ENCODE data around the gene EFEMP2.
A peak's percentile ranks its signal among the peaks of the same experiment; 100 is the strongest.

The EFEMP2 gene

DNA sequence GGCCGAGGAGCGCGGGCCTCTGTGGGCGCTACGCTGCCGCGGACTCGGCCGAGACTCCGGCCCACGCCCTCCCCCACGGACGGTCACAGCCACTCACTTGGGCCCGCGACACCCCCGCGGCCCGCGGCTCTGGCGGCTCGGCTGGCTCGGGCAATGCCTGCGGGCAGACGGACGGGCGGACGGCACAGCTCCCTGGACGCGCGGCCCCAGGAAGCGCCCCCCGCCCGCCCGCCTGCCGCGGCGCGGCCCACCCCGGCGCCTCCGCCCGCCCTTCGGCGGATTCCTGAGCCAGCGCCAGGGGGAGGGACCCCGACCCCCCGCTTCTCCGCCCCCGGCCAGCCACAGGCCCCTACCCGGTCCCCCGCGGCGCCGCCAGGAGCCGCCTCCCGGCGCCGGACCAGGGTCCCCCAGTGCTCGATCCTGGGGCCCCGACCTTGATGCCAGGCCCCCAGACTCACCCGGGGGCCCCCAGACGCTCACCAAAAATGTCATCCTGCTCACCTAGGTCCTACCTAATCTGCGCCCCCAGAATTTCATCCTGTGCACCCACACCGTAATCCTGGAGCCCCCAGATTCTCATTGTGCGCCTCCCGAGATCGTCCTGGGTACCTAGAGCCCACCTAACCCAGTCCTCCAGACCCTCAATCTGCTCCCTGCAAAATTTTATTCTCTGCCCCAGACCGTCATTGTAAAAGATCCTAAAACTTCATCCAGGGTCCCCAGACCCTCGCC, at the start of gene EFEMP2:
EFEMP2 (minus strand) TSS at position 215 of the 732 bp plus-strand sequence. CDS start 446 bp downstream, outside the sequence.
- in situ Hi-C loops (cut with HindIII; ENCODE audit: low pct_ligation_motif_present, low pct_unique_long_range_greater_than_20kb, low sequenced_read_pairs) = no loop called here
- DNase-seq = peak; percentile 47

DNA sequence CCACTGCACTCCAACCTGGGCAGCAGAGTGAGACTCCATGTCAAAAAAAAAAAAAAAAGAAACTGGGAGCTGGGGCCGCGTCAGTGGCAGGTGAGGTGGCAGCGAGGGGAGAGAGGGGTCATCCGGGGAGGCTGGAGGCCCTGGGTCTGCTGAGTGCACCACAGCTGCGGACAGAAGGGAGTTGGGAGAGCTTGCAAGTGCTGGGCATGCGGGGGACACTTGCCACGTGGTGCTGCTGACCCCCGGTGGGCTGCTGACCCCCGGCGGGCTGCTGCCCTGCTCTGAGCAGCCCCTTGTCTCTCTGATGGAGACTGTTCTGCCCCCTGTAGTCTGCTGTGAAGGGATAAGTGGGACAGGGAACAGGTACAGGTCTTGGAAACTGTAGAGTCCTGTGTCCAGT, 49.3 kb upstream of the EFEMP2 start:
- DNase-seq = no peak
- in situ Hi-C loops (cut with HindIII; ENCODE audit: low pct_ligation_motif_present, low pct_unique_long_range_greater_than_20kb, low sequenced_read_pairs) = no loop called here

DNA sequence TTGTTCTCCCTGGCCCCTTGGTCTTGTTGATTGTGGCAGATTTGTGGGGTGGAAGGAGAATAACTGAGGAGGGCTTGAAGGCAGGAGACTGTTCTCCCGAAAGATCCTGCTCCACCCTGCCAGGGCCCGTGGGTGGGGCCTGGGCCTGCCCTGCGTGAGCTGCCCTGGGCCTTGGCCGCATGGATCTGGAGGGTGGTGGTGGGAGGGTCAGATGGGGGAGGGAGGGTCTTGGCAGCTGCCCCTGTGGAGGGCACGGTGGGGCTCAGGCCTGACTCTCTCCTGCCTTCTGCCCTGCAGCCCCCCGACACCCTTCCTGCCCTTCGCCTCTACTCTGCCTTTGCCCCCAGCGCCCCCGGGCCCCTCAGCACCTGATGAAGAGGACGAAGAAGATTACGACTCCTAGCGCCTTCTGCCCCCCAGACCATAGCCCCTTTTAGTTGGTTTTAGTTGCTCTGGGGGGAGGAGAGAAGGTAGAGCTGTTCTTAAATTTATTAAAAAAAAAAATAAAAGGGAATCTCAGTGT, 48.5 kb upstream of the EFEMP2 start:
- in situ Hi-C loops (cut with HindIII; ENCODE audit: low pct_ligation_motif_present, low pct_unique_long_range_greater_than_20kb, low sequenced_read_pairs) = no loop called here
- DNase-seq = no peak

DNA sequence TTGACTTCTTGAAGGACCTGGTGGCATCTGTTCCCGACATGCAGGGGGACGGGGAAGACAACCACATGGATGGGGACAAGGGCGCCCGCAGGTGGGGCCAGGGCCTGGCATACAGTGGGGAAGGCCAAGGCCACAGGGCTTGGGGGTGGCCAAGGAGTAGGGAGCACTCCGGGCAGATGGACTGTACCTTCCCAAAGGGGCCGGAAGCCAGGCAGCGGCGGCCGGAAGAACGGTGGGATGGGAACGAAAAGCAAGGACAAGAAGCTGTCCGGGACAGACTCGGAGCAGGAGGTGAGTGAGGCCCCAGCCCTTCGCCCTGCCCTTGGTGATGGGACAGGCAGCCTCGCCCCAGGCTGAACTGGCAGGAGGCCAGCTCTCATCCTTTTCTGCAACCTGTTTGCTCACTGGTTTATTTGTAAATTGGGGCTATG, 47.8 kb upstream of the EFEMP2 start:
- DNase-seq = no peak
- in situ Hi-C loops (cut with HindIII; ENCODE audit: low pct_ligation_motif_present, low pct_unique_long_range_greater_than_20kb, low sequenced_read_pairs) = no loop called here

DNA sequence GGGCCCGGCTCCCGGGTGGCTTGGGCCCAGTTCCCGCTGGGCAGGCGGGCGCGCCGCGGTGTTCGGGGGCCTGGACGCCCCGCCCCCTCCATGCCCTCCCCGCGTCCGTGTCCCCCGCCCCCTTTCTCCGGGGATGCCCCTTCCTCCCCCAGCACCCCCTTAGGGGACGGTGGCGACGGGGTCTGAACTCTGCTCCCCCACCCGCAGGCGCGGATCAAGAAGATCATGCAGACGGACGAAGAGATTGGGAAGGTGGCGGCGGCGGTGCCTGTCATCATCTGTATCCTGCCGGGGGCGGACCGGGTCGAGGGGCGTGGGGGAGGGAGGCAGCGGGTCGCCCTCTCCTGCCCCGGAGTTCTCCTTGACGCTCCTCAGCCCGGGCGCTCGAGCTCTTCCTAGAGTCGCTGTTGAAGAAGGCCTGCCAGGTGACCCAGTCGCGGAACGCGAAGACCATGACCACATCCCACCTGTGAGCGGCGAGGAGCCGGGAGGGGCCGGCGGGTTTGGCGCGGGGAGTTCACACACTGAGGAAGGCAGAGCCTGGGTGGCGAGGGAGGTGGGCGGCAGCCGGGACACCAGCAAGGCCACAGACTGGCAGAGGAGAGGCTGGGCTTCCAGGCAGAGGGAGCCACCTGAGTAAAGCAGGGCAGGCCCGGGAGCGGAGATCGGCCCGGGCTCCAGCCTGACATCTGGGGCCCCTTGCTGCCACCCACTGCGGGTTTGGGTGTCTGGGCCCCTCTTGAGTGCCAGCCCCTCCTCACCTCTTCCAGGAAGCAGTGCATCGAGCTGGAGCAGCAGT, 47.2 kb upstream of the EFEMP2 start:
- peak; percentile 9 for DNase-seq
- in situ Hi-C loops (cut with HindIII; ENCODE audit: low pct_ligation_motif_present, low pct_unique_long_range_greater_than_20kb, low sequenced_read_pairs) = no loop called here

DNA sequence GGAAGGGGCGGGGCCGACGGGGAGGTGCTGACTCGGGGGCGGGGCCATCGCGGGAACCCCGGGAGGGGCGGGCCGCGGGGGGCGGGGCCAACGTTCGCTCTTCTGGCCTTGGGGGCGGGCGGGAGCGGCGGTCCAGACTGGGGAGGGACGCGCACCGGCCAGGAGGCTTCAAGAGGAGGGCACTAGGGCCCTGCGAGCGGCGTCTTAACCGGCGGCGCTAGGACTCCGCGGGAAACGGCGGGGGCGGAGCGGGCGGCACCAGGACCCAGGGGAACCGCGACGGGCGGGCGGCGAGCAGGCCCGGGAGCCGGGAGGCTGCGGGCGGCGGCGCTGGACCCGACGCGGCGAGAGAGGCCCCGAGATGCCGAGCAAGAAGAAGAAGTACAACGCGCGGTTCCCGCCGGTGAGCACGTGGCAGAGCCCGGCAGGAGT, 46.6 kb upstream of the EFEMP2 start, which contains the start of gene DRAP1:
DRAP1 (plus strand) TSS at position 286 of the 432 bp plus-strand sequence; CDS start at position 362, 76 bp downstream.
- in situ Hi-C loops (cut with HindIII; ENCODE audit: low pct_ligation_motif_present, low pct_unique_long_range_greater_than_20kb, low sequenced_read_pairs) = no loop called here
- DNase-seq = peak; percentile 94

DNA sequence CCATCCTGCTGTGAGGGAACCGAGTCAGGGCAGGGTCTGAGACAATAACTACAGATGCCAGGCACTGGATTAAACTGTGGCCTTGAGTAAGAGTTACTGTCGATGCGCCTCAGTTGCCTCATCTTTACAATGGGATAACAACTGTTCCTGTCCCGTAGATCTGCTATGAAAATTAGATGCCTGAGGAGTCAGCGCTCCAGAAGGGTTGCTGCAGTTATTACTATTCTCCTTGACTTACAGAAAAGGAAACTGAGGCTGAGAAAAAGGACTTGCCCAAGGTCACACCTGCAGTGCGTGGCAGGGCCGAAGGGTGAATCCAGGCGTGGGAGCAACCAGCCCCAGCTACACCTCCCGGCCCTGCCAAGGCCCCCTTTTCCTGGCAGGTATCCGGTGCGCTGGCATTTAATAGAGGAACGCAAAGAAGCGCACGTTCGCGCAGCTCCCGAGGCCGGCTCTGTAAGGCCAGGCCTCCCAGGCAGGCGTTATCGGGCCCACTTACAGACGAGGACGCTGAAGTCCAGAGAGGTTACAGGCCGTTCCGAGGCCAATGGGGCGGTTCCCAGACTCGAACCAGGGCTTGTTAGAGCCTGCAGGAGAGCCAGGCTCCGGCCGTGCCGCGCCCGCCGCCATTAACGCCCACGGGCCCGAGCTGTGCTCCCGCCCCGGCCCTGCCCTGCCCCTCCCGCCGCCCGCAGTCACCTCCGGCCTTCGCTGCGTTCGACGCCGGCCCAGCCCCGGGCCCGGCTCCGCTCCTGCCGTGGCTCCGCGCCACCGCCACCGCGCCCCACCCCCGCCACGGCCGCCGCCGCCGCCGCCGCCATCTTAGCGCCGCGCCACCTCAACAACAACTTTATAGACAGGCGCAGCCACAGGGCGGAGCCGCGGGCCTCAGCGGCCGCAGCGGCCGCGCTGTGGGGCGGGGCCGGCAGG, 45.9 kb upstream of the EFEMP2 start, which contains the start of gene C11orf68:
C11orf68 (minus strand) TSS at position 852 of the 930 bp plus-strand sequence; CDS start at position 821, 31 bp downstream.
- in situ Hi-C loops (cut with HindIII; ENCODE audit: low pct_ligation_motif_present, low pct_unique_long_range_greater_than_20kb, low sequenced_read_pairs) = no loop called here
- DNase-seq = peak; percentile 16

DNA sequence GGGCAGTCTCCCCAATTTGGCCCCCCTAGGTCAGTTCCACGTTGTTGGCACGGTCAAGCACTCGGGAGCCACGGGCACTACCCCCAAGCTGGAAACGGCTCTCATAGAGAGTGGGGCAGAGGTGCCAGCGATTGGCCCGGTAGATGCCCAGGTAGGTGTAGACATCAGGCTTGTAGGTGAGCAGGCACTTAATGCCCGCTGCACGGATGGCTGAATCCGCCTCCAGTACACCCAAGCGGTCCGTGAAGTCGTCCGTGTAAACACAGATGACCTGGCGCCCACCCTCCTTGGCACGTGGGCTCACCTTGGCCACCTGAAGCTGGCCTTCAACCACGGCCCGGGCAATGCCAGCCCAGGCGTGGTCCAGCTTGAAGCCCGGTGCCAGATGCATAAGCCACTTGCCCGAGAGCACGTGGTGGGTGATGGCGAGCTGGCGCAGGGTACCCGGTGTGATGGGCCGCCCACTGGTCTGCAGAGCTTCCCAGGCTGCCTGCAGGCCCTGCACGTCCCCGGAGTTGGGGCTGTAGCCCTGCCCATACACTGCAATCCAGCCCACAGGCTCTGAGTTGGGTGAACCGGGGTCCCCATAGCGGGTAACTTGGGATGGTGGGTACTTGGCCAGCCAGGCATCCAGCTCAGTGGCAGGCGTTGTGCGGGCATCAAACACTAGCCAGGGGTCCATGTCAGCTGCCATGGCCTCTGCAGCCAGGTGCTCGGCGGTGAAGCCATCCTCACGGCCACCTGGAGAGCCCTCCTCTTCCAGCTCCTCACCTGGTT, 45.0 kb upstream of the EFEMP2 start:
- in situ Hi-C loops (cut with HindIII; ENCODE audit: low pct_ligation_motif_present, low pct_unique_long_range_greater_than_20kb, low sequenced_read_pairs) = no loop called here
- no peak for DNase-seq

DNA sequence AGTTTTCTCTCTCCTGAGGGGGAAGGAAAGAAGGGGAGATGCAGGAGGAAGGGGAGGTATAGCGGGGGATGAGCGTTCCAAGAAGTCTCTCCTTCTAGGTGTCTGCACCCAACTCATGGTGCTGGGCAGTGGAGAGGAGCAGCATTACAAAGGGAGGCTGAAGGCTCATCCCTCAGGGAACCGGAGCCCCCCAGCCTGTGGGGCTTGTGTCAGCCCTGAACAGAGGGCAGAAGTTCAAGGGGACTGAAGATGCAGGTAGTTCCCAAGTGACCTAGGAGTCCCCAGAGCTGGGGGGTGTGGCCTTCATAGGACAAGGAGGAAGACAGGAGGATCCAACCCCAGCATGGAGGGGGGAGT, 44.5 kb upstream of the EFEMP2 start:
- in situ Hi-C loops (cut with HindIII; ENCODE audit: low pct_ligation_motif_present, low pct_unique_long_range_greater_than_20kb, low sequenced_read_pairs) = no loop called here
- no peak for DNase-seq

DNA sequence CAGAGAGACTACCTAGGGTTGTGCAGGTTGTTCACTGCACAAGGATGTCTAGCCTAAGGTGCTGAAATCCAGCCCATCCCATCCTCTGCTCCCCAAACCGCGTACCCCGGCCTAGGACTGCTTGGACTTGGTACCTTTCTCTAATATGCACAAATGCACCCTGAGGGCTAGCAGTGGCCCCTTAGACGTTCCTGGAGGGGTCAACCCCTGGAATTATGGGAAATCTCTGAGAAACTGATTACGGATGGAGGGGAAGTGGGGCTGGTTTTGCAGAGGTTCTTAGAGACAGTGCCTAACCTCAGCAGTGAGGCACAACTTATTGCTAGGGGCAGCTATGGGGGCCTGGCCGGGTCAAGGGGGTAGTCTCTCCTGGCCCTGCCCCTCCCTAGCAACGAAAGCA, 43.8 kb upstream of the EFEMP2 start:
- DNase-seq = no peak
- in situ Hi-C loops (cut with HindIII; ENCODE audit: low pct_ligation_motif_present, low pct_unique_long_range_greater_than_20kb, low sequenced_read_pairs) = no loop called here

DNA sequence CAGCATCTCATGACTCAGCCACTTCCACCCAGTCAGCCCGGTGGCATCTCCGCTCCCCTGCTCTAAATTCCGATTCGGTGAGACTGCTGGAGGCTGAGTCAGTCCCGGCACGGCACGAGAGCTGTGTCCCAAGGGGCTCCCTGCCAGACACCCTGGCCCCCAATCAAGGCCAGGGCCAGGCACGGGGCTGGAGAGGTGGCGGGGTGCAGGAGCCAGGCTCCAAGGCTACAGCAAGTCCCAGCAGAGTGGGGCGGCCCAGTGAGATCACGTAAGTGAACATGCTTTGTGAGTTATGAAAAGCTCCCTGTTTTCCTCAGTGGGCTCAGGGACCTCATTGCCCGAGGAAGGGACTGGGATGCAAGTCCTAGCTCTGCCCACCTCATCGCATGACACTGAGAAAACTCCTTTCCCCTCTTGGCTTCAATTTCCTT, 43.2 kb upstream of the EFEMP2 start:
- peak; percentile 97 for DNase-seq
- in situ Hi-C loops (cut with HindIII; ENCODE audit: low pct_ligation_motif_present, low pct_unique_long_range_greater_than_20kb, low sequenced_read_pairs) = no loop called here

DNA sequence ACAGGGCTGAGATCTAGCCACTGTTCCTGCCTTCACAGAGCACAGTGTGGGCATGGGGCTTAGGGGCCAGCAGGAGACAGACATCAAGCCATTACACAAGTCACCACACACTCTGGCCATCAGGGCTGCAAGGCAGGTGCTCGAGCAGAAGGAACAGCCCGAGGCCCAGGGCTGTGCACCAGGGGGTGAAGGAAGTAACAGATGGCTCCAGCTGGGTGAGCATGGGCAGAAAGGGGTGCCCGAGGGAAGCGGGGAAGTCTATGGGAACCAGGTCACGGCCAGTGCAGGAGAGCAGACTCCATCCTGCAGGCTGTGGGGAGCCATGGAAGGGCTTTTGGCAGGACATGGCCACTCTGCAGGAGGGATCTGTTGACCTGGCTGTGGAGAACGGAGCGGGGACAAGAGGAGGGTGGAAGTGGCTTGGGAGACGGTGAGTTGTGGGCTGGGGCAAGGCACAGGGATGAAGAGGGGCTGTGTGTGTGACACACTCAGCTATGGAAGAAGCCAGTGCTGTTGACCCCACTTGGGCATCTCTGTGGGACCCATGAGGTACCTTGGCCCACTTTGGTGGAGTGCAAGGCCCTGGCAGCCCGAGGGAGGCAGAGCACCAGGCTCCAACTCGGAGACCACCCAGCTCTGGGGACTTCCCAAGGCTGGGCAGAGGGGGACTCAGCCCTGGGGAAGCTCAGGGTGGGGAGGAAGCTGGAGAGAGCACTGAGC, 42.7 kb upstream of the EFEMP2 start:
- in situ Hi-C loops (cut with HindIII; ENCODE audit: low pct_ligation_motif_present, low pct_unique_long_range_greater_than_20kb, low sequenced_read_pairs) = no loop called here
- peak; percentile 57 for DNase-seq

DNA sequence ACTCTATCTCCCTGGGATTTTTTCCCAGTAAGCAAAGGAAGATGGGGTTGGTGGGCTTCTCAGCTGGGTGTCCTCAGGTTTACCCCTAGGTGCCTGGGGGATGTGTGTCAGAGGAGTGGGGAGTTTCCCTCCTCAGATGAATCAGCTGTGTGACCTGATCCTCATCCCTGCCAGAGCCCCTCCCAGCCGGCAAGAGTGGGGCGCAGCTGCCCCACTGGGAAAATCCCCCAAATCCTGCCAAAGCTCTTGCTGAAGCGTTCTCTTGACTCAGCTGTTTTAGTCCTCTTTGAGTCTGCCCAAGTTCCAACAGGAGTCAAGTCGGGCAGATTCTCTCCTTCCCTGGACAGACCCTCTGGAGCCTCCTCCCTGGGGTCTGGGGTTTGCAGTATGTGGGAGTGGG, 40.2 kb upstream of the EFEMP2 start:
- in situ Hi-C loops (cut with HindIII; ENCODE audit: low pct_ligation_motif_present, low pct_unique_long_range_greater_than_20kb, low sequenced_read_pairs) = no loop called here
- DNase-seq = peak; percentile 44

DNA sequence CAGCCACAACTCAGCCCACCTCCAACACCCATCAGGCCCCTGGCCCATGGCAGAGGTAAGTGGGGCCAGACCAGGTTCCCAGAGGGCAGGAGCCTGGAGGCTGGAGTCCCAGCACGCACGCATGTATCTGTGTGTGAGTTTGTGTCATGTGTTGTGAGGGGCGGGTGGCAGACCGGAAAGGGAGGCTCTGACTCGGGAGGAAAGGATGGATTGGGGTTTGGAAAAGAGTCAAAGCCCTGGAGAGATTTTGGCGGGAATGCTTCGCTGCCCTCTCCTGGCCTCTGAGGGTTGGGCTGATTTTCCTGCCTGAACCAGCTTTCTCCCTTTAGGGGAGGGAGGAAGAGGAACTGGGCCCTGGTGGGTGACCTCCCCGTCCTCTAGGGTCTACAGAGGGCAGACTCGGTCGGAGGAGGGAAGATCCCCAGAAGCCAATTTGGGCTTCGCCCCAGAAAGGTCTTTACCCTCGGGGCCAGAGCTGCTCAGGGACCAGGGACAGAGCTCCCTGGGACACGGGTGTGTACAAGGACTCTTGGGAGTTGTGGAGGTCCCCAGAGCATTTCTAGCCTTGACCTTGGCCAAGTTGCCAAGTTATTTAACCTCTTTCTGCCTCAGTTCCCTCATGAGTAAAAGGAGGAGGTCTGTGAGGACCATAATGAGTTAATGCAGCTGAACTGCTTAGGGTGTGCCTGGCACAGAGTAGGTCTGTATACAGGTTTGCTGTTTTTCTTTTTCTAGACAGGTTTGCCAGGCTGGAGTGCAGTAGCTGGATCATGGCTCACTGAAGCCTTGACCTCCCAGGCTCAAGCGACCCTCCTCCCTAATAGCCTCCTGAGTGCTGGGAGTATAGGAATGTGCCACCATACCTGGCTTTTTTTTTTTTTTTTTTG, 39.3 kb upstream of the EFEMP2 start:
- in situ Hi-C loops (cut with HindIII; ENCODE audit: low pct_ligation_motif_present, low pct_unique_long_range_greater_than_20kb, low sequenced_read_pairs) = no loop called here
- DNase-seq = peak; percentile 87

DNA sequence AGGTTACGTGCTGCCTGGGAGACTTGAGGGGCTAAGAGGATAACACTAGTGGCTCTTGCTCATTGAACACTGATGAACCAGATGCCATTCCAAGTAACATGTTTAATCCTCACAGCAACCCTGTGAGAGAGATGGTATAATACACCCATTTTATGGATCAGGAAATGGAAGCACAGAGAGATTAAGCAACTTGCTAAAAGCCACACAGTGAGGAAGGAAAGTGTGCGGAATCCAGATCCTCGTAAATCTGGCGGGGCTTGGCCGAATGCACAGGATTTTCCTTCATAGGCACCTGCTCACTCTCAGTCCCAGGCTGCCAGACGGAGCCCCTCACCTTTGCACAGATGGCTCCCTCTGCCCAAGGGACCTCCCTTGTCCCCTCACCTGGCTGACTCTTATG, 35.3 kb upstream of the EFEMP2 start:
- in situ Hi-C loops (cut with HindIII; ENCODE audit: low pct_ligation_motif_present, low pct_unique_long_range_greater_than_20kb, low sequenced_read_pairs) = no loop called here
- DNase-seq = no peak

DNA sequence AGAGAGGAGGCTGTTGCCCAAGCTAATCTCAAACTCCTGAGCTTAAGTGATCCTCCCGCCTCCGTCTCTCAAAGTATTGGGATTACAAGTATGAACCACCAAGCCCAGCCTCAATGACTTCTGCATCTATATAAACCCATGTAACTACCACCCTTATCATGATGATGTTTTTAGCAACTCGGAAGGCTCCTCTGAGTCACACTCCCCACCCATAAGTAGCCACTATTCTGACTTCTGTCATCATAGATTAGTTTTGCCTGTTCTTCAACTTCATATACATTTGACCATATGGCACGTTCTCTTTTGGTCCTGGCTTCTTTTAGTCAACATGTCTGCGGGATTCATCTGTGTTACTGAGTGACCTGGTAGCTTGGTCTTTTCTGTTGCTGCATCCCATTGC, 34.0 kb upstream of the EFEMP2 start:
- in situ Hi-C loops (cut with HindIII; ENCODE audit: low pct_ligation_motif_present, low pct_unique_long_range_greater_than_20kb, low sequenced_read_pairs) = no loop called here
- DNase-seq = no peak

Data from ACHN (cell line).